K562 (cell line): Measurements from ENCODE around the gene TMEM86B. TPM values are rescaled to one million over a fixed set of nuclear protein-coding genes. Genes with fewer than 3 reads are reported as not detected.

Source experiments
- BCOR ChIP-seq: fragments of 450-650 bp; IDR thresholded peaks from 2 replicates; pipeline ENCODE4 v1.6.1; 2016
- BRF1 ChIP-seq: IDR thresholded peaks from 3 replicates; pipeline ENCODE4 v1.6.1; 2011; ENCODE audit warnings: borderline replicate concordance, mild to moderate bottlenecking; ENCODE audit not compliant: insufficient read length; ENCODE audit errors: extremely low read depth
- CC2D1A ChIP-seq: fragments of 450-650 bp; IDR thresholded peaks from 2 replicates; pipeline ENCODE4 v1.6.1; 2017; ENCODE audit warnings: mild to moderate bottlenecking
- CREM ChIP-seq: IDR thresholded peaks from 2 replicates; pipeline ENCODE4 v1.6.1; 2014; ENCODE audit warnings: antibody characterized with exemption, low read depth
- EZH2 ChIP-seq: IDR thresholded peaks from 2 replicates; pipeline ENCODE4 v1.6.1; 2012; ENCODE audit warnings: low read depth, mild to moderate bottlenecking, inconsistent platforms, low read length, borderline replicate concordance
- HMG20B ChIP-seq: fragments of 250-450 bp; sonication (Bioruptor Pico); IDR thresholded peaks from 2 replicates; pipeline ENCODE4 v1.5.0; 2021; ENCODE audit warnings: mild to moderate bottlenecking
- NFXL1 ChIP-seq: fragments of 450-650 bp; formaldehyde crosslinking; IDR thresholded peaks from 2 replicates; pipeline ENCODE4 v1.4.0; 2021; ENCODE audit warnings: mild to moderate bottlenecking
- PHF8 ChIP-seq: fragments of 200-600 bp; sonication (generic); IDR thresholded peaks from 2 replicates; pipeline ENCODE4 v1.6.1; 2012; ENCODE audit warnings: mixed run types, mild to moderate bottlenecking, inconsistent platforms, low read length, moderate library complexity, borderline replicate concordance
- POLR2A ChIP-seq: fragments of 450-650 bp; conservative IDR thresholded peaks from 2 replicates; pipeline ENCODE4 v1.6.1; 2016
- RAD21 ChIP-seq, 2 experiments: fragments of 250-450 bp in 1 of 2; fragments of 450-650 bp in 1 of 2; sonication (Bioruptor Pico) in 1 of 2; formaldehyde crosslinking in 1 of 2; IDR thresholded peaks in 1 of 2; conservative IDR thresholded peaks in 1 of 2; 2 replicates each; pipeline versions ENCODE4 v1.4.0 to v1.8.0; 2020 to 2022; ENCODE audit warnings: mild to moderate bottlenecking in 2 of 2, moderate library complexity in 1 of 2
- RBBP5 ChIP-seq: fragments of 200-600 bp; sonication (generic); IDR thresholded peaks from 2 replicates; pipeline ENCODE4 v1.6.1; 2012; ENCODE audit warnings: borderline replicate concordance, mild to moderate bottlenecking, low read length, control low read depth, inconsistent platforms; ENCODE audit not compliant: insufficient read depth, poor library complexity, severe bottlenecking
- SMARCE1 ChIP-seq: fragments of 450-650 bp; IDR thresholded peaks from 2 replicates; pipeline ENCODE4 v1.7.1; 2016; ENCODE audit warnings: mild to moderate bottlenecking
- XRCC3 ChIP-seq: fragments of 450-650 bp; IDR thresholded peaks from 2 replicates; pipeline ENCODE4 v1.6.1; 2017; ENCODE audit warnings: mild to moderate bottlenecking, moderate library complexity
- ZBTB1 ChIP-seq: sonication (generic); formaldehyde crosslinking; IDR thresholded peaks from 2 replicates; pipeline ENCODE4 v1.8.1; 2023; ENCODE audit warnings: missing genetic modification reagents, low read depth, mild to moderate bottlenecking, borderline replicate concordance
- ZC3H4 ChIP-seq: sonication (generic); formaldehyde crosslinking; IDR thresholded peaks from 2 replicates; pipeline ENCODE4 v1.9.0; 2021; ENCODE audit warnings: missing genetic modification reagents, borderline replicate concordance
- ZNF717 ChIP-seq: fragments of 250-450 bp; sonication (Bioruptor Pico); IDR thresholded peaks from 2 replicates; pipeline ENCODE4 v1.5.0; 2021
- ZNF830 ChIP-seq: fragments of 250-450 bp; sonication (Bioruptor Pico); IDR thresholded peaks from 2 replicates; pipeline ENCODE4 v1.5.0; 2021; ENCODE audit warnings: mild to moderate bottlenecking
- polyA plus RNA-seq, 8 experiments: library from polyadenylated mRNA; depleted of rRNA in 4 of 8; stranded (reverse) in 5 of 8; unstranded in 3 of 8; fragments of >200 nt; fragmentation: Nextera tagmentation in 2 of 8; fragmentation: Illumina TruSeq in 1 of 8; extraction: Ambion mirVana in 2 of 8; extraction: Trizol in 1 of 8; gene quantifications; 2 replicates each; pipeline versions ENCODE4 v1.2.1 to v1.2.3, GENCODE V29; 2011 to 2014; ENCODE audit warnings: inconsistent platforms in 1 of 8, missing spikeins in 1 of 8
- total RNA-seq, 7 experiments: library from RNA; depleted of rRNA in 6 of 7; stranded (reverse); fragments of >200 nt in 6 of 7; fragmentation: Illumina TruSeq in 2 of 7; extraction: Trizol in 2 of 7; gene quantifications; 2 replicates each; pipeline versions ENCODE4 v1.2.1 to v1.2.3, GENCODE V29; 2011 to 2021; ENCODE audit warnings: low replicate concordance in 1 of 7
- TF ChIP-seq, protein P1 (sequence below), 3 experiments: IDR thresholded peaks in 2 of 3; conservative IDR thresholded peaks in 1 of 3; 2 replicates each; pipeline ENCODE4 v1.5.1; 2011 to 2012; ENCODE audit warnings: low read length in 3 of 3, mild to moderate bottlenecking in 3 of 3, control low read depth in 2 of 3, improper control_type of control experiment in 1 of 3, inconsistent platforms in 1 of 3, low read depth in 1 of 3, mixed read lengths in 1 of 3, moderate library complexity in 1 of 3; ENCODE audit not compliant: insufficient read depth in 2 of 3
- TF ChIP-seq, protein P2 (sequence below): fragments of 450-650 bp; formaldehyde crosslinking; IDR thresholded peaks from 2 replicates; pipeline ENCODE4 v1.4.0; 2020; ENCODE audit warnings: mild to moderate bottlenecking, moderate library complexity
- TF ChIP-seq, protein P3 (sequence below): fragments of 450-650 bp; IDR thresholded peaks from 2 replicates; pipeline ENCODE4 v1.7.1; 2018; ENCODE audit warnings: mild to moderate bottlenecking, low read depth; ENCODE audit not compliant: partially characterized antibody
- TF ChIP-seq, protein P4 (sequence below), 2 experiments: fragments of 450-650 bp in 1 of 2; sonication (generic) in 1 of 2; formaldehyde crosslinking in 1 of 2; IDR thresholded peaks in 1 of 2; conservative IDR thresholded peaks in 1 of 2; 2 replicates each; pipeline versions ENCODE4 v1.6.1 to v1.8.1; 2016 to 2023; ENCODE audit warnings: mild to moderate bottlenecking in 2 of 2, moderate library complexity in 2 of 2, inconsistent platforms in 1 of 2, missing genetic modification reagents in 1 of 2

Gene TMEM86B
- total and polyA plus RNA-seq, 9 of the 15 experiments (the other 6 are each of a cell fraction or from before 2014, with no cell fraction given), result 0.28 to 7.9 (median 2.1) TPM

DNA sequence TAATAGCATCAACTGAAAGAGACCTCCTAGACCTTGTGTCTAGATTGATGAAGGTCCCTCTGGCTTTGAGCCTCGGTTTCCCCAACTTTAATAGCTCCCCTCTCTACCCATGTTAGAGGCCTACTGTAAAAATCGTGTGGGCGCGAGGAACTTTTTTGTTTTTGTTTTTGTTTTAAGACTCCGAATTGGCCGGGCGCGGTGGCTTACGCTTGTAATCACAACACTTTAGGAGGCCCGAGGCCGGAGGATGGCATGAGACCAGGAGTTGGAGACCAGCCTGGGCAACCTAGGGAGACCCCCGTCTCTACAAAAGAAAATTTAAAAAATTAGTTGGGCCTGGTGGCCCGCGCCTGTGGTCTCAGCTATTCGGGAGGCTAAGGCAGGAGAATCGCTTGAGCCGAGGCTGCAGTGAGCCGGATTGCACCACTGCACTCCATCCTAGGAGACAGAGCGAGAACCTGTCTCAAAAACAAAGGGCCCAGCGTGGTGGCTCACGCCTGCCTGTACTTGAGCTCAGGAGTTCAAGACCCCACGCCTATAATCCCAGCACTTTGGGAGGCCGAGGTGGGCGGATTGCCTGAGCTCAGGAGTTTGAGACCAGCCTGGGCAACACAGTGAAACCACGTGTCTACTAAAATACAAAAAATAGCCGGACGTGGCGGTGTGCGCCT is 31.1 kb upstream of the TMEM86B start (continued):
- TF ChIP-seq BRF1 (no peak), ZNF830 (CRISPR knock-in tag) (0 out of 2 replicates have a peak, but pooled peaks have one; percentile 22), SMARCE1 (peak; percentile 66), ZC3H4 (peak; percentile 25; the same call in 1 of the 2 replicates), RAD21 (CRISPR knock-in tag; conservative IDR thresholded peaks at IDR 0.05 in 1 of 2, IDR thresholded peaks at IDR 0.05 in 1 of 2) (0 out of 4 replicates have a peak, but pooled peaks of 1 of the 2 experiments have one; percentile 9), EZH2 (no peak), POLR2A (peak; percentile 13), BCOR (0 out of 2 replicates have a peak, but pooled peaks have one; percentile 12), CREM (no peak), XRCC3 (no peak), CC2D1A (peak; percentile 12; the same call in 1 of the 2 replicates), PHF8 (peak; percentile 56; the same call in 1 of the 2 replicates), ZBTB1 (CRISPR knock-in tag) (0 out of 2 replicates have a peak, but pooled peaks have one; percentile 21), RBBP5 (peak; percentile 8), NFXL1 (CRISPR knock-in tag) (no peak), ZNF717 (CRISPR knock-in tag) (no peak), HMG20B (peak; percentile 29; the same call in 1 of the 2 replicates)
- TF ChIP-seq, protein P1, sequence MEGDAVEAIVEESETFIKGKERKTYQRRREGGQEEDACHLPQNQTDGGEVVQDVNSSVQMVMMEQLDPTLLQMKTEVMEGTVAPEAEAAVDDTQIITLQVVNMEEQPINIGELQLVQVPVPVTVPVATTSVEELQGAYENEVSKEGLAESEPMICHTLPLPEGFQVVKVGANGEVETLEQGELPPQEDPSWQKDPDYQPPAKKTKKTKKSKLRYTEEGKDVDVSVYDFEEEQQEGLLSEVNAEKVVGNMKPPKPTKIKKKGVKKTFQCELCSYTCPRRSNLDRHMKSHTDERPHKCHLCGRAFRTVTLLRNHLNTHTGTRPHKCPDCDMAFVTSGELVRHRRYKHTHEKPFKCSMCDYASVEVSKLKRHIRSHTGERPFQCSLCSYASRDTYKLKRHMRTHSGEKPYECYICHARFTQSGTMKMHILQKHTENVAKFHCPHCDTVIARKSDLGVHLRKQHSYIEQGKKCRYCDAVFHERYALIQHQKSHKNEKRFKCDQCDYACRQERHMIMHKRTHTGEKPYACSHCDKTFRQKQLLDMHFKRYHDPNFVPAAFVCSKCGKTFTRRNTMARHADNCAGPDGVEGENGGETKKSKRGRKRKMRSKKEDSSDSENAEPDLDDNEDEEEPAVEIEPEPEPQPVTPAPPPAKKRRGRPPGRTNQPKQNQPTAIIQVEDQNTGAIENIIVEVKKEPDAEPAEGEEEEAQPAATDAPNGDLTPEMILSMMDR (IDR thresholded peaks at IDR 0.05 in 2 of 3, conservative IDR thresholded peaks at IDR 0.05 in 1 of 3; ENCODE audit: insufficient read depth in 2 of 3, low read depth in 1 of 3, low read length in 3 of 3), result no peak
- TF ChIP-seq, protein P2, sequence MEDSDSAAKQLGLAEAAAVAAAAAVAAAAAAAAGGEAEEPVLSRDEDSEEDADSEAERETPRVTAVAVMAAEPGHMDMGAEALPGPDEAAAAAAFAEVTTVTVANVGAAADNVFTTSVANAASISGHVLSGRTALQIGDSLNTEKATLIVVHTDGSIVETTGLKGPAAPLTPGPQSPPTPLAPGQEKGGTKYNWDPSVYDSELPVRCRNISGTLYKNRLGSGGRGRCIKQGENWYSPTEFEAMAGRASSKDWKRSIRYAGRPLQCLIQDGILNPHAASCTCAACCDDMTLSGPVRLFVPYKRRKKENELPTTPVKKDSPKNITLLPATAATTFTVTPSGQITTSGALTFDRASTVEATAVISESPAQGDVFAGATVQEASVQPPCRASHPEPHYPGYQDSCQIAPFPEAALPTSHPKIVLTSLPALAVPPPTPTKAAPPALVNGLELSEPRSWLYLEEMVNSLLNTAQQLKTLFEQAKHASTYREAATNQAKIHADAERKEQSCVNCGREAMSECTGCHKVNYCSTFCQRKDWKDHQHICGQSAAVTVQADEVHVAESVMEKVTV (CRISPR knock-in tag), result no peak
- TF ChIP-seq, protein P3, sequence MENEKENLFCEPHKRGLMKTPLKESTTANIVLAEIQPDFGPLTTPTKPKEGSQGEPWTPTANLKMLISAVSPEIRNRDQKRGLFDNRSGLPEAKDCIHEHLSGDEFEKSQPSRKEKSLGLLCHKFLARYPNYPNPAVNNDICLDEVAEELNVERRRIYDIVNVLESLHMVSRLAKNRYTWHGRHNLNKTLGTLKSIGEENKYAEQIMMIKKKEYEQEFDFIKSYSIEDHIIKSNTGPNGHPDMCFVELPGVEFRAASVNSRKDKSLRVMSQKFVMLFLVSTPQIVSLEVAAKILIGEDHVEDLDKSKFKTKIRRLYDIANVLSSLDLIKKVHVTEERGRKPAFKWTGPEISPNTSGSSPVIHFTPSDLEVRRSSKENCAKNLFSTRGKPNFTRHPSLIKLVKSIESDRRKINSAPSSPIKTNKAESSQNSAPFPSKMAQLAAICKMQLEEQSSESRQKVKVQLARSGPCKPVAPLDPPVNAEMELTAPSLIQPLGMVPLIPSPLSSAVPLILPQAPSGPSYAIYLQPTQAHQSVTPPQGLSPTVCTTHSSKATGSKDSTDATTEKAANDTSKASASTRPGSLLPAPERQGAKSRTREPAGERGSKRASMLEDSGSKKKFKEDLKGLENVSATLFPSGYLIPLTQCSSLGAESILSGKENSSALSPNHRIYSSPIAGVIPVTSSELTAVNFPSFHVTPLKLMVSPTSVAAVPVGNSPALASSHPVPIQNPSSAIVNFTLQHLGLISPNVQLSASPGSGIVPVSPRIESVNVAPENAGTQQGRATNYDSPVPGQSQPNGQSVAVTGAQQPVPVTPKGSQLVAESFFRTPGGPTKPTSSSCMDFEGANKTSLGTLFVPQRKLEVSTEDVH, result no peak
- TF ChIP-seq, protein P4, sequence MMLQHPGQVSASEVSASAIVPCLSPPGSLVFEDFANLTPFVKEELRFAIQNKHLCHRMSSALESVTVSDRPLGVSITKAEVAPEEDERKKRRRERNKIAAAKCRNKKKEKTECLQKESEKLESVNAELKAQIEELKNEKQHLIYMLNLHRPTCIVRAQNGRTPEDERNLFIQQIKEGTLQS (IDR thresholded peaks at IDR 0.05), result no peak
- TF ChIP-seq, protein P4 (CRISPR knock-in tag; conservative IDR thresholded peaks at IDR 0.05), result 0 out of 2 replicates have a peak, but pooled peaks have one; percentile 12
